Naive thymus-derived CD4-positive, alpha-beta T cell (primary cell): ENCODE results near the gene KISS1. TPM values are rescaled to one million over a fixed set of nuclear protein-coding genes. Genes with fewer than 3 reads are reported as not detected.
"Not testable (repeated sequence)": the region's sequence is repeated elsewhere in the genome, so short reads cannot be mapped to it uniquely, and the experiment has no call there.

Source experiments
- ATAC-seq: fragments of 150-1000 bp; cut with Tn5 transposase; 2 replicates; pipeline ENCODE4 v1.10.0; 2021; ENCODE audit warnings: mild to moderate bottlenecking, moderate library complexity
- CTCF ChIA-PET: fragments of 350-600 bp; sonication (Branson Sonifier 250); formaldehyde crosslinking; loops from one replicate; lab custom pipeline; 2021; ENCODE audit warnings: antibody characterized with exemption; lab: Charles Lee
- POLR2A ChIA-PET: fragments of 350-600 bp; sonication (Branson Sonifier 250); formaldehyde crosslinking; loops from one replicate; lab custom pipeline; 2021; ENCODE audit warnings: antibody characterized with exemption, inconsistent platforms; lab: Charles Lee
- DNase-seq, 9 donors: peaks; one replicate each; pipeline versions ENCODE4 v3.0.0 to v3.0.0-alpha.2; 2020 to 2022; ENCODE audit warnings: mixed read lengths in 1 of 9
- H3K27ac ChIP-seq: one replicate; pipeline ENCODE4 v1.7.0; 2013; ENCODE audit warnings: mild to moderate bottlenecking, low read depth, low read length, moderate library complexity
- H3K27me3 ChIP-seq, 2 donors: one replicate each; pipeline ENCODE4 v1.7.0; 2013; ENCODE audit warnings: low read length in 2 of 2, mild to moderate bottlenecking in 2 of 2, moderate library complexity in 2 of 2; ENCODE audit not compliant: control insufficient read depth in 2 of 2, insufficient read depth in 2 of 2
- H3K36me3 ChIP-seq, 3 experiments: 1 replicate in 2 of 3; 2 replicates in 1 of 3; pipeline ENCODE4 v1.7.0; 2013; ENCODE audit warnings: low read length in 3 of 3, mild to moderate bottlenecking in 3 of 3, moderate library complexity in 1 of 3; ENCODE audit not compliant: insufficient read depth in 3 of 3, control insufficient read depth in 2 of 3
- H3K4me1 ChIP-seq, 2 donors: one replicate each; pipeline ENCODE4 v1.7.0; 2013; ENCODE audit warnings: low read length in 2 of 2, mild to moderate bottlenecking in 2 of 2, moderate library complexity in 1 of 2; ENCODE audit not compliant: control insufficient read depth in 2 of 2, insufficient read depth in 2 of 2
- H3K4me3 ChIP-seq: 2 replicates; pipeline ENCODE4 v1.7.0; 2013; ENCODE audit warnings: mild to moderate bottlenecking, low read length
- H3K9me3 ChIP-seq, 3 experiments: 1 replicate in 2 of 3; 2 replicates in 1 of 3; pipeline ENCODE4 v1.7.0; 2013; ENCODE audit warnings: low read length in 3 of 3; ENCODE audit not compliant: control insufficient read depth in 2 of 3
- H3K27ac Mint-ChIP-seq, 9 donors: one replicate each; pipeline ENCODE4 v1.8.0; 2020 to 2022; ENCODE audit warnings: mixed read lengths in 9 of 9, mild to moderate bottlenecking in 8 of 9, moderate library complexity in 5 of 9, inconsistent platforms in 2 of 9
- H3K27me3 Mint-ChIP-seq, 5 donors: one replicate each; pipeline ENCODE4 v1.8.0; 2021 to 2022; ENCODE audit warnings: mixed read lengths in 5 of 5, mild to moderate bottlenecking in 1 of 5
- H3K36me3 Mint-ChIP-seq, 5 donors: one replicate each; pipeline ENCODE4 v1.8.0; 2020 to 2022; ENCODE audit warnings: mixed read lengths in 5 of 5, mild to moderate bottlenecking in 3 of 5, inconsistent platforms in 1 of 5
- H3K4me1 Mint-ChIP-seq, 7 donors: one replicate each; pipeline ENCODE4 v1.8.0; 2020 to 2022; ENCODE audit warnings: mixed read lengths in 7 of 7, mild to moderate bottlenecking in 3 of 7, inconsistent platforms in 1 of 7
- H3K4me3 Mint-ChIP-seq, 10 donors: one replicate each; pipeline ENCODE4 v1.8.0; 2020 to 2022; ENCODE audit warnings: mild to moderate bottlenecking in 10 of 10, mixed read lengths in 10 of 10, moderate library complexity in 6 of 10, inconsistent platforms in 2 of 10
- H3K9me3 Mint-ChIP-seq, 11 donors: one replicate each; pipeline ENCODE4 v1.8.0; 2020 to 2022; ENCODE audit warnings: mixed read lengths in 11 of 11, mild to moderate bottlenecking in 4 of 11, inconsistent platforms in 1 of 11, moderate library complexity in 1 of 11
- intact Hi-C, 2 donors: fragments of 100-400 bp; cut with micrococcal nuclease; formaldehyde crosslinking; loops; one replicate each; pipeline ENCODE4 v1.15.1; 2023
- polyA plus RNA-seq, 2 donors: library from polyadenylated mRNA; unstranded; fragments of 300-500 nt; fragmentation: Illumina TruSeq; gene quantifications; one replicate each; pipeline ENCODE4 v1.2.3, GENCODE V29; 2021
- total RNA-seq, 6 experiments: library from RNA in 5 of 6; stranded (reverse) in 5 of 6; gene quantifications; 1 replicate in 5 of 6; 2 replicates in 1 of 6; pipeline ENCODE4 v1.2.3 and lab custom pipeline; 2021 to 2026

The KISS1 gene
- total and polyA plus RNA-seq, 7 experiments from 2014 or later, result 0.61 TPM; not detected in 6

- H3K4me1 ChIP-seq, H3K36me3 Mint-ChIP-seq, H3K9me3 ChIP-seq, H3K4me3 ChIP-seq, H3K9me3 Mint-ChIP-seq, H3K27ac ChIP-seq, H3K27me3 ChIP-seq, DNase-seq, H3K4me3 Mint-ChIP-seq, H3K4me1 Mint-ChIP-seq, ATAC-seq, H3K36me3 ChIP-seq, H3K27me3 Mint-ChIP-seq, intact Hi-C loops, POLR2A ChIA-PET, H3K27ac Mint-ChIP-seq: not testable (repeated sequence)
- CTCF ChIA-PET, result interaction anchor here (0.6 to 1.2 kb wide), 2 partner anchors 47 to 109 kb away, joined by 3 read pairs; no protein-coding TSS in a partner anchor
Measured at GRCh38 chr1:204237515-204237914, 41.2 kb upstream of the KISS1 start.

GRCh38 chr1:204232526-204232925, 36.2 kb upstream of the KISS1 start:
- no peak overlapping the region for H3K27ac Mint-ChIP-seq
- Histone ChIP-seq H3K4me3 (no peak overlapping the region), H3K4me1 (no peaks in the 10 kb centered on the region), H3K27ac (no peak overlapping the region), H3K36me3 (no peaks in the 10 kb centered on the region), H3K27me3 (no peaks in the 10 kb centered on the region), H3K9me3 (no peaks in the 10 kb centered on the region)
- H3K9me3 Mint-ChIP-seq, result peaks cover 0 to 3% (median 0%) of the 10 kb centered on the region in 11 donors
- ATAC-seq (no peak), DNase-seq (no peak)
- no peaks in the 10 kb centered on the region for H3K36me3 Mint-ChIP-seq
- peaks cover 0 to 4% (median 0%) of the 10 kb centered on the region in 7 donors for H3K4me1 Mint-ChIP-seq
- H3K27me3 Mint-ChIP-seq, result peaks cover 0 to 4% (median 0%) of the 10 kb centered on the region in 5 donors
- intact Hi-C loops, result no loop called here
- POLR2A ChIA-PET, result no interaction called here
- CTCF ChIA-PET, result interaction anchor here (0.6 kb wide), 1 partner anchor 101 kb away, joined by 4 read pairs; no protein-coding TSS in a partner anchor
- no peak overlapping the region for H3K4me3 Mint-ChIP-seq

GRCh38 chr1:204230211-204230610, 33.9 kb upstream of the KISS1 start:
- intact Hi-C loops, result no loop called here
- H3K27ac ChIP-seq, result no peak overlapping the region
- ChIA-PET POLR2A (no interaction called here), CTCF (interaction anchor here (0.6 kb wide), 1 partner anchor 45 kb away, joined by 3 read pairs; no protein-coding TSS in a partner anchor)
- no peaks in the 10 kb centered on the region for H3K4me1 ChIP-seq
- H3K27me3 Mint-ChIP-seq, result peaks cover 0 to under 1% (median 0%) of the 10 kb centered on the region in 5 donors
- H3K36me3 Mint-ChIP-seq, result no peaks in the 10 kb centered on the region
- no peaks in the 10 kb centered on the region for H3K9me3 ChIP-seq
- ATAC-seq (no peak), DNase-seq (no peak)
- H3K4me3 ChIP-seq, result no peak overlapping the region
- H3K27me3 ChIP-seq, result no peaks in the 10 kb centered on the region
- no peaks in the 10 kb centered on the region for H3K36me3 ChIP-seq
- no peak overlapping the region for H3K27ac Mint-ChIP-seq
- H3K9me3 Mint-ChIP-seq, result peaks cover 0 to 2% (median 0%) of the 10 kb centered on the region in 11 donors
- H3K4me1 Mint-ChIP-seq, result peaks cover 0 to 4% (median 0%) of the 10 kb centered on the region in 7 donors
- H3K4me3 Mint-ChIP-seq, result no peak overlapping the region

GRCh38 chr1:204228896-204229295, 32.6 kb upstream of the KISS1 start:
- H3K27ac Mint-ChIP-seq, result no peak overlapping the region
- DNase-seq (no peak), ATAC-seq (no peak)
- Histone ChIP-seq H3K36me3 (no peaks in the 10 kb centered on the region), H3K9me3 (no peaks in the 10 kb centered on the region), H3K27me3 (no peaks in the 10 kb centered on the region), H3K4me1 (no peaks in the 10 kb centered on the region), H3K4me3 (no peak overlapping the region), H3K27ac (no peak overlapping the region)
- CTCF ChIA-PET, result interaction anchor here (0.6 kb wide), 2 partner anchors 100 to 370 kb away, joined by 3 to 4 read pairs; no protein-coding TSS in a partner anchor
- no peak overlapping the region for H3K4me3 Mint-ChIP-seq
- intact Hi-C loops, result no loop called here
- H3K36me3 Mint-ChIP-seq, result no peaks in the 10 kb centered on the region
- H3K9me3 Mint-ChIP-seq, result peaks cover 0 to 2% (median 0%) of the 10 kb centered on the region in 11 donors
- H3K4me1 Mint-ChIP-seq, result peaks cover 0 to 4% (median 0%) of the 10 kb centered on the region in 7 donors
- POLR2A ChIA-PET, result no interaction called here
- no peaks in the 10 kb centered on the region for H3K27me3 Mint-ChIP-seq

DNA sequence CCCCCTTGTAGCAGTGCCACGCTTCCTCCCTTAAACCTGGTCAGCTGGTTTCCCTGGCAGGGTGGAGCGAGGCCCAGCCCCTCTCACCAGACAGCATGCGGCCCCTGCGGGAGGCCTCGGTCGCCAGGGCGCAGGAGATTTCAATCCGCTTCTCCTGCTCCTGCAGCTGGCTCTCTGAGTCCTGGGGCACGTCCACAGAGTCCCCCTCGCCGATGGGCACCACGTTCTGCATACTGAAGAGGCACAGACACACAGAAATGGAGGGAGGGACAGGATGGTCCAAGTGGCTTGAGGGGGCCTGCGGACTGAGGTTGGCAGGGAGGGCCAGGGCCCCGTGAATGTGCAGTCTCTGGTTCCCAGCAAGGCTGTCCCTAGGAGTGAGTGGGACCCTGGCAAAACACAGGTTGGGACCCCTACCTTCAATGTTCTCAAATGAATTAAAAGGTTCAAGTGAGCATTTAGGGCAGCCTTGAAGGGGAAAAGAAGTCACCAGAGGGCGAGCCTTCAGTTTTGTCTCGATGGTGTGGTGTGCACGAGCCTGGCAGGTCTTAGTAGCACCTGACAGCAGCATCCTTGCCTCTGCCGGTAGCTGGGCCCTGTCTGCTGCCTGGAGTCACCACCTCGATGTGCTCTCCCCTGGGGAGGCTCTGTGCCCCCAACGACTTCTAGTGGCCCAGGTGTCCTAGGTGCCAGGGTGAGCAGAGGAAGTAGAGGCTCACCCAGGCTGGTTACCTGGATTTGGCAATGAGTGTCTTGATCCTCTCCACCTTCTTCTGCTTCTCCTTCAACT, 31.9 kb upstream of the KISS1 start:
- Mint-ChIP-seq H3K27ac (no peak overlapping the region), H3K4me3 (no peak overlapping the region), H3K27me3 (no peaks in the 10 kb centered on the region), H3K4me1 (peaks cover 0 to 4% (median 0%) of the 10 kb centered on the region in 7 donors), H3K36me3 (no peaks in the 10 kb centered on the region), H3K9me3 (peaks cover 0 to 2% (median 0%) of the 10 kb centered on the region in 11 donors)
- Histone ChIP-seq H3K36me3 (no peaks in the 10 kb centered on the region), H3K27ac (no peak overlapping the region), H3K4me3 (no peak overlapping the region), H3K9me3 (no peaks in the 10 kb centered on the region), H3K27me3 (no peaks in the 10 kb centered on the region), H3K4me1 (no peaks in the 10 kb centered on the region)
- DNase-seq (no peak), ATAC-seq (no peak)
- intact Hi-C loops, result no loop called here
- ChIA-PET POLR2A (no interaction called here), CTCF (interaction anchor here (0.6 to 1.3 kb wide), 3 partner anchors 21 to 370 kb away, joined by 3 to 4 read pairs (median 3); no protein-coding TSS in a partner anchor)

GRCh38 chr1:204227351-204227750, 31.1 kb upstream of the KISS1 start:
- POLR2A ChIA-PET, result no interaction called here
- CTCF ChIA-PET, result interaction anchor here (1.3 kb wide), 1 partner anchor 20 kb away, joined by 3 read pairs; no protein-coding TSS in a partner anchor
- Mint-ChIP-seq H3K4me1 (peaks cover 0 to 2% (median 0%) of the 10 kb centered on the region in 7 donors), H3K27ac (no peak overlapping the region), H3K36me3 (no peaks in the 10 kb centered on the region), H3K4me3 (no peak overlapping the region), H3K9me3 (no peaks in the 10 kb centered on the region), H3K27me3 (no peaks in the 10 kb centered on the region)
- H3K27me3 ChIP-seq, result no peaks in the 10 kb centered on the region
- H3K4me1 ChIP-seq, result no peaks in the 10 kb centered on the region
- no peak overlapping the region for H3K4me3 ChIP-seq
- DNase-seq (no peak), ATAC-seq (no peak)
- no peaks in the 10 kb centered on the region for H3K36me3 ChIP-seq
- H3K9me3 ChIP-seq, result no peaks in the 10 kb centered on the region
- intact Hi-C loops, result no loop called here
- no peak overlapping the region for H3K27ac ChIP-seq
